ENCODE data around the gene SMPD1. TPM values are rescaled to one million over a fixed set of nuclear protein-coding genes. Genes with fewer than 3 reads are reported as not detected.

SMPD1 gene
- total and polyA plus RNA-seq, 2 experiments from 2014 or later, result 0.76 to 0.97 TPM

- Histone ChIP-seq H3K4me2 (no peak overlapping the region), H3K27ac (ENCODE audit: low read depth) (no peak overlapping the region), H3K4me3 (no peak overlapping the region), H3K27me3 (ENCODE audit: insufficient read depth) (no peaks in the 10 kb centered on the region), H4K20me1 (replicated peaks; ENCODE audit: insufficient read depth) (no peaks in the 10 kb centered on the region), H3K36me3 (ENCODE audit: insufficient read depth) (no peaks in the 10 kb centered on the region), H3K9me2 (ENCODE audit: insufficient read depth) (no peaks in the 10 kb centered on the region), H2AFZ (no peak overlapping the region), H3F3A (replicated peaks; ENCODE audit: low read depth) (no peaks in the 10 kb centered on the region), H3K4me1 (ENCODE audit: insufficient read depth) (no peaks in the 10 kb centered on the region), H3K79me2 (replicated peaks; ENCODE audit: insufficient read depth) (no peaks in the 10 kb centered on the region)
- ATAC-seq, result no peak
- Mint-ChIP-seq H3K4me3 (no peak overlapping the region), H3K27me3 (ENCODE audit: insufficient read depth, low read depth, poor library complexity) (peaks cover 3% of the 10 kb centered on the region), H3K27ac (no peak overlapping the region; the same call in 1 of the 2 replicates), H3K4me1 (no peaks in the 10 kb centered on the region), H3K36me3 (ENCODE audit: low read depth) (no peaks in the 10 kb centered on the region), H3K9me3 (no peaks in the 10 kb centered on the region)
- no peak for DNase-seq (ENCODE audit: low spot score)
- TF ChIP-seq EZH2 (IDR thresholded peaks at IDR 0.05; ENCODE audit: low read depth, unreplicated experiment) (no peak), CREB1 (CRISPR knock-in tag; IDR thresholded peaks at IDR 0.05; ENCODE audit: low read depth) (no peak), STAT1 (IDR thresholded peaks at IDR 0.05; ENCODE audit: unreplicated experiment) (no peak), ZNF462 (CRISPR knock-in tag; IDR thresholded peaks at IDR 0.05) (no peak), CTCF (conservative IDR thresholded peaks at IDR 0.05; ENCODE audit: low read depth in 2 of 2) (no peak), EZH2phosphoT487 (IDR thresholded peaks at IDR 0.05; ENCODE audit: unreplicated experiment) (no peak), JUNB (IDR thresholded peaks at IDR 0.05; ENCODE audit: unreplicated experiment) (no peak), POLR2AphosphoS5 (IDR thresholded peaks at IDR 0.05; ENCODE audit: low read depth) (no peak)
Observed at GRCh38 chr11:6397156-6397555, 6.9 kb downstream of the SMPD1 start.

Data from GM23338 (cell line).